ENCODE data around the gene PRELID1. TPM values are rescaled to one million over a fixed set of nuclear protein-coding genes. Genes with fewer than 3 reads are reported as not detected.

The PRELID1 gene
- total RNA-seq, 1 experiment from 2014 or later: 469 TPM

DNA sequence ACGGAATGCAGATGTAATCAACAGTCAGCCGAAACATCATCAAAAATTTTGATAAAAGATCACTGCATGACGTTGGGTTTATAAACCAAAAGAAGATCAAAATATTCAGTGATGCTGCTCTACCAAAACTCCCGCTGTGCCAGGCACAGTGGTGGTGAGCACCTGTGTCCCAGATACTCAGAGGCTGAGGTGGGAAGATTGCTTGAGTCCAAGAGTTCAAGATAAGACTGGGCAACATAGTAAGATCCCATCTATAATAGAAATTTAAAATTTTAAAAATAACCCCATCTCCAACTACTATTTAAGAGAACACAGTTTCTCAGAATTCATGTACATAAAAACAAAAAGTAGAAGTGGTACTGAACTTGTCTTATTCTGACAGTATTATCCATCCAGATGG is 44.1 kb downstream of the PRELID1 start:
- DNase-seq: no peak
- H3K27me3 ChIP-seq (ENCODE audit: control insufficient read depth, insufficient read depth, low read length): no peaks in the 10 kb centered on the region

GRCh38 chr5:177349362-177349647 is 45.7 kb downstream of the PRELID1 start:
- DNase-seq: no peak
- Histone ChIP-seq H3K4me3 (ENCODE audit: insufficient read depth, low read depth, low read length) (no peak overlapping the region), H3K36me3 (replicated peaks; ENCODE audit: control insufficient read depth, insufficient read depth, low read length) (peaks cover 7% of the 10 kb centered on the region), H3K27me3 (ENCODE audit: control insufficient read depth, insufficient read depth, low read length) (no peaks in the 10 kb centered on the region)

More for the DNA sequence above, 44.1 kb downstream of the PRELID1 start:
- peaks cover 7% of the 10 kb centered on the region for H3K36me3 ChIP-seq (replicated peaks; ENCODE audit: control insufficient read depth, insufficient read depth, low read length)
- H3K4me3 ChIP-seq (ENCODE audit: insufficient read depth, low read depth, low read length): no peak overlapping the region

DNA sequence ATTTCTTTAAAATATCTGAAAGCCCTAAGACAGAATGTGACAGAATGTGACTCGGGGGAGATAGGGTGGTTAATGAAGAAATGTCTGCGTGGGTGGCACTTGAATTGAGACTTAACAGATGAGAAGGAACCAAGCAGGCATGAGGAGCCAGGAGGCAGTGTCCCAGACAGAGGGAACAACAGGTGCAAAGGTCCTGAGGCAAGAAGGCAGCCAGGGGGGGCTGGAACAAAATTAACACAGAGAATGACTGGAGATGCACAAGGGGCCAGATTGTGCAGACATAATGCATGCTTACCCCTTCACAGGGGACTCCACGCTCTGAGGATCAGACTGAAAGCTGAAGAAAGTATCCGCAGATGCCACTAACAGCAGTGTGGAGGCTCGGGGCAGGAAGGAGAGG is 46.2 kb downstream of the PRELID1 start:
- H3K36me3 ChIP-seq (replicated peaks; ENCODE audit: control insufficient read depth, insufficient read depth, low read length): peaks cover 7% of the 10 kb centered on the region
- no peak for DNase-seq
- H3K4me3 ChIP-seq (ENCODE audit: insufficient read depth, low read depth, low read length): no peak overlapping the region

DNA sequence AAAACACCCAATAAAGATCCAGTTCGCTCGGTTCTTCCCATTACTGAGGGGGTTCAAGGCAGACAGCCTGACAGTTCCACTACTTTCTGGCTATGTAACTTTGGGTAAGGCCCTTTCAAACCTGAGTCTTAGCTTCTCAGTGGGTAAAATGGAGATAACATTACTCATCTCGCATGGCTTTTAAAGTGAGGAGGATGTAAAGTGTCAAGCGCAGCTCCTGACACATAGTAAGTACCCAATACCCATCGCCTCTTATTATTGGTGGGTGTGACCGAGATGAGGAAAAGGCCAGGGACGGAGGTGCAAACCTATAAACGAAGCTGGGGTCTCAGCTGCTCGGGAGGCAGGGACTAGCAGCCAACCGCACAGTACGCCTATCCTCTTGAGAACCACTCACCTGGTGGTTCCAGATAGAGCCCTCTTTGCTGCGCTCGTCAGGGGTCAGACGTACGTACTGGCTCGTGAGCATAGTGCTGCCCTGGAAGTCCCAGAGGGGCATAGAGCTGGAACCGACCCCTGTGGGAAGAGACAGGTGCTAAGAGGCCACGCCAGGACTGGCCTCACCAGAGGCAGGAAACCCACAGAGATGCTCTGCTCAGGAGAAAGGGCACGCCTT is 47.3 kb downstream of the PRELID1 start:
- peak overlapping the region; percentile 75 for H3K4me3 ChIP-seq (ENCODE audit: insufficient read depth, low read depth, low read length)
- H3K36me3 ChIP-seq (replicated peaks; ENCODE audit: control insufficient read depth, insufficient read depth, low read length): peaks cover 7% of the 10 kb centered on the region
- DNase-seq: no peak
- H3K27me3 ChIP-seq (ENCODE audit: control insufficient read depth, insufficient read depth, low read length): no peaks in the 10 kb centered on the region

More for the DNA sequence above, 46.2 kb downstream of the PRELID1 start:
- H3K27me3 ChIP-seq (ENCODE audit: control insufficient read depth, insufficient read depth, low read length): no peaks in the 10 kb centered on the region

DNA sequence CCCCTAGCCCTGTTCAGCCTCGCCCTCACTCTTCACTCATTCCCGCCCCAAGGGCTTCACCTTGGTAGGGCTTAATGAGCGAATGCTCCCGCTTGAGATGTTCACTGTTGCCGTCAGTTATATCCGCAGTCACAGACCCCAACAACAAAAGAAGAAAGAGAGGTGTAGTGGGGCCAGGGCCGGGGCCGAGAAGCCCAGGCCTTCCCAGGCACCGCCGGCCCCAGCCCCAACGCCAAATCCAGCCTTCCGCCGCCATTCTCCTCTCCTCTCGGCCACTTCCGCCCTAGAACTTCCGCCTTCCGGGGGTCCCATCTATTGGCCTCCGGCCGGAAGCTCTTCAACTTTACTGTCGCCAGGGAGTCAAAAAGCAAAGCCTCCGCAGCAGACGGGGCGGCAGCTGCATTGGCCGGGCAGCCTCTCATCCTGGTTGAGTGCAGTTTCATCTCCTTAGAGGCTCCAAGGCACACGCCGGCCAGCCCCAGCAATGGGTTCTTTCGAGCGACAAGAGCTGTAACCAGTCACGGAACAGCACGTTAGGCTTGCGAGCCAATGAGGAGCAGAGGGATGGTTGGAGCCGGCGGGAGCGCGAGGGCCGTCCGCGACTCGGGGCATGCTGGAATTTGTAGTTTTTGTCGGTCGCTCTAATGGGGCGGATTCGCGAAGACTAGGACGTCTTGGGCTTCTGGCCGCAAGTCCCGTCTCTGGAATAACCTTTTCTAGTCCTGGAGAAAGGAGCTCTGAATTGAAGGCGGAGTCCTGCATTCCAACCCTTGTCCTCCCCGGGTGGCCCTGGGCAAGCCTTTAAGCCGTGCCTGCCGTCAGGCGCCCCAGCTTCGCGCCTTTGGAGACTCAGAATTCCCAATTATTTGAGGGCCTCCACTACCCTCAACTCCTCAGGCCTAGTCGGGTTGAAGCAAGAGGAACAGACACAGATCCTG is 48.1 kb downstream of the PRELID1 start, which contains the start of gene LMAN2:
TSS of gene LMAN2 (minus strand) at position 277 of the 938 bp plus-strand sequence. CDS start at position 256, 21 bp downstream.
- Histone ChIP-seq H3K4me3 (ENCODE audit: insufficient read depth, low read depth, low read length) (peak within 1 kb of the TSS; percentile 75), H3K36me3 (replicated peaks; ENCODE audit: control insufficient read depth, insufficient read depth, low read length) (peaks cover 7% of the 10 kb centered on the region), H3K27me3 (ENCODE audit: control insufficient read depth, insufficient read depth, low read length) (no peaks in the 10 kb centered on the region)
- DNase-seq: peak; percentile 98

DNA sequence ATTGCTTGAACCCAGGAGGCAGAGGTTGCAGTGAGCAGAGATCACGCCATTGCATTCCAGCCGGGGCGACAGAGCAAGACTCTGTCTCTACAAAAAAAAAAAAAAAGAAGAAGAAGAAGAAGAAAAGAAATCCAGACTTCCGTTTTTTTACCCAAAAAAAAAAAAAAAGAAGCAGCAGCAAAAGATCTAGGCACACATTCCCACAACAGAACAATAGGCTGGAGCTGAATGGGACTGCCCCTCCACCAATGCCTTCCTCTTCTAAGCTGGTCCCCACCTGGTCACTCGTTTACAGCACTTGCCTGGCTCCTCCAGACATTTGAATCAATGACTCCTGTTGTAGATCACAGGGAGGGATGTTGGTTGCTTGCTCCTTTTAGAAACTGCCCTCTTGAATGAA is 49.5 kb downstream of the PRELID1 start:
- no peaks in the 10 kb centered on the region for H3K27me3 ChIP-seq (ENCODE audit: control insufficient read depth, insufficient read depth, low read length)

GRCh38 chr5:177354256-177354655 is 50.7 kb downstream of the PRELID1 start:
- no peak overlapping the region for H3K4me3 ChIP-seq (ENCODE audit: insufficient read depth, low read depth, low read length)
- DNase-seq: no peak
- H3K36me3 ChIP-seq (replicated peaks; ENCODE audit: control insufficient read depth, insufficient read depth, low read length): peaks cover 5% of the 10 kb centered on the region
- no peaks in the 10 kb centered on the region for H3K27me3 ChIP-seq (ENCODE audit: control insufficient read depth, insufficient read depth, low read length)

More for the DNA sequence above, 49.5 kb downstream of the PRELID1 start:
- Histone ChIP-seq H3K4me3 (ENCODE audit: insufficient read depth, low read depth, low read length) (no peak overlapping the region), H3K36me3 (replicated peaks; ENCODE audit: control insufficient read depth, insufficient read depth, low read length) (peaks cover 7% of the 10 kb centered on the region)
- DNase-seq: no peak

- H3K27me3 ChIP-seq (ENCODE audit: control insufficient read depth, insufficient read depth, low read length): no peaks in the 10 kb centered on the region
- peaks cover 2% of the 10 kb centered on the region; the same call in 1 of the 2 replicates for H3K36me3 ChIP-seq (replicated peaks; ENCODE audit: control insufficient read depth, insufficient read depth, low read length)
- no peak overlapping the region for H3K4me3 ChIP-seq (ENCODE audit: insufficient read depth, low read depth, low read length)
- DNase-seq: no peak
Observed at GRCh38 chr5:177354711-177355110, 51.1 kb downstream of the PRELID1 start.

GRCh38 chr5:177355162-177355867 is 51.7 kb downstream of the PRELID1 start:
- Histone ChIP-seq H3K27me3 (ENCODE audit: control insufficient read depth, insufficient read depth, low read length) (no peaks in the 10 kb centered on the region), H3K36me3 (replicated peaks; ENCODE audit: control insufficient read depth, insufficient read depth, low read length) (no peaks in the 10 kb centered on the region), H3K4me3 (ENCODE audit: insufficient read depth, low read depth, low read length) (no peak overlapping the region)
- DNase-seq: no peak

DNA sequence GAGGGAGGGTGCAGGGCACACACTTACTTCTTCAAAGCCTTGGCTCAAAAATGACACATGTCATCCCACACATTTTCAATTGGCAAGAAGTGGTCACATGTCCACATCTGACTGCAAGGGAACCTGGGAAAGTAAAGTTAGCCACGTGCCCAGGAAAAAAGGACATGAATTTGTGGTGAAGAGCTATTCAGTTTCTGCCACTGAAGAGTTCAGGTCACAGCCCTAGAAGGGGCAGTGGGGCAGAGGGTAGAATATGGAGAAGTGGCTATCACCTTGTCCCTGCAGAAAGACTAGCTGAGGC is 52.2 kb downstream of the PRELID1 start:
- Histone ChIP-seq H3K36me3 (replicated peaks; ENCODE audit: control insufficient read depth, insufficient read depth, low read length) (no peaks in the 10 kb centered on the region), H3K4me3 (ENCODE audit: insufficient read depth, low read depth, low read length) (no peak overlapping the region), H3K27me3 (ENCODE audit: control insufficient read depth, insufficient read depth, low read length) (no peaks in the 10 kb centered on the region)
- DNase-seq: no peak

Other genes with a start within 250 kb of the PRELID1 start
- 105 and 110 TPM in 2 replicates for gene FGFR4, start 216.9 kb upstream of the PRELID1 start, total RNA-seq (2014; rRNA removed; shearing (Covaris generic))
- gene NSD1, start 170.0 kb upstream of the PRELID1 start, total RNA-seq (2014; rRNA removed; shearing (Covaris generic)): 43.4 and 51.2 TPM in 2 replicates
- 25.4 and 35.7 TPM in 2 replicates for gene RAB24, start 80 bp upstream of the PRELID1 start, total RNA-seq (2014; rRNA removed; shearing (Covaris generic))
- 26.4 and 27.2 TPM in 2 replicates for gene MXD3, start 8.1 kb downstream of the PRELID1 start, total RNA-seq (2014; rRNA removed; shearing (Covaris generic))
- 221 and 225 TPM in 2 replicates for gene LMAN2, start 47.9 kb downstream of the PRELID1 start, total RNA-seq (2014; rRNA removed; shearing (Covaris generic))
- 31.0 and 32.4 TPM in 2 replicates for gene RGS14, start 54.1 kb downstream of the PRELID1 start, total RNA-seq (2014; rRNA removed; shearing (Covaris generic))
- gene SLC34A1, start 80.6 kb downstream of the PRELID1 start, total RNA-seq (2014; rRNA removed; shearing (Covaris generic)): not detected in 2 replicates
- gene PFN3, start 96.9 kb downstream of the PRELID1 start, total RNA-seq (2014; rRNA removed; shearing (Covaris generic)): not detected in 2 replicates
- gene F12, start 105.8 kb downstream of the PRELID1 start, total RNA-seq (2014; rRNA removed; shearing (Covaris generic)): 3.2 and 3.7 TPM in 2 replicates
- 62.4 and 66.8 TPM in 2 replicates for gene GRK6, start 122.9 kb downstream of the PRELID1 start, total RNA-seq (2014; rRNA removed; shearing (Covaris generic))
- 11.4 and 12.1 TPM in 2 replicates for gene PRR7, start 143.0 kb downstream of the PRELID1 start, total RNA-seq (2014; rRNA removed; shearing (Covaris generic))
- gene DBN1, start 169.8 kb downstream of the PRELID1 start, total RNA-seq (2014; rRNA removed; shearing (Covaris generic)): 165 and 216 TPM in 2 replicates
- 71.9 and 97.3 TPM in 2 replicates for gene PDLIM7, start 193.8 kb downstream of the PRELID1 start, total RNA-seq (2014; rRNA removed; shearing (Covaris generic))
- 0.76 and 3.2 TPM in 2 replicates for gene DOK3, start 206.0 kb downstream of the PRELID1 start, total RNA-seq (2014; rRNA removed; shearing (Covaris generic))
- gene DDX41, start 213.2 kb downstream of the PRELID1 start, total RNA-seq (2014; rRNA removed; shearing (Covaris generic)): 96.5 and 106 TPM in 2 replicates

All from H7 (cell line).